ENCODE results near the gene PIERCE2. TPM values are rescaled to one million over a fixed set of nuclear protein-coding genes. Genes with fewer than 3 reads are reported as not detected.

The PIERCE2 gene, protein sequence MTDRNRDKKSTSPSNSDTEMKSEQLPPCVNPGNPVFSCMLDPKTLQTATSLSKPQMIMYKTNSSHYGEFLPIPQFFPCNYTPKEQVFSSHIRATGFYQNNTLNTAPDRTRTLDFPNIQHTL
- under 1 TPM in 1 of 5 experiments, not detected in 4; 0.42 TPM for total RNA-seq
- 1 to 10 TPM in 1 of 2 donors, not detected in 1; 1.3 TPM for polyA plus RNA-seq
- 0.54 reads per million for total RNA-seq

GRCh38 chr15:55408012-55408928 is at the start of gene PIERCE2, which contains the start of gene CCPG1:
PIERCE2 (plus strand) TSS chr15:55408495; CDS start chr15:55408769, 274 bp downstream.
CCPG1 (minus strand) TSS chr15:55408359; CDS start chr15:55389424, 18,935 bp downstream.
- peak within 1 kb of the TSS; percentile 82 to 97 (median 89) for H3K27ac Mint-ChIP-seq
- H3K27me3 Mint-ChIP-seq = peaks cover 0 to 2% (median 0%) of the 10 kb centered on the region in 5 donors
- H3K36me3 Mint-ChIP-seq = no peaks in the 10 kb centered on the region
- Histone ChIP-seq H3K9me3 (ENCODE audit: control insufficient read depth in 2 of 3, low read length in 3 of 3) (no peaks in the 10 kb centered on the region), H3K36me3 (ENCODE audit: control insufficient read depth in 2 of 3, insufficient read depth in 3 of 3, low read length in 3 of 3) (peaks cover 0 to 4% (median 0%) of the 10 kb centered on the region in 3 experiments), H3K27me3 (ENCODE audit: control insufficient read depth in 2 of 2, insufficient read depth in 2 of 2, low read length in 2 of 2) (no peaks in the 10 kb centered on the region), H3K4me1 (ENCODE audit: control insufficient read depth in 2 of 2, insufficient read depth in 2 of 2, low read length in 2 of 2) (peaks cover 11 to 20% of the 10 kb centered on the region in 2 donors), H3K27ac (ENCODE audit: low read depth, low read length) (peak within 1 kb of the TSS; percentile 86), H3K4me3 (ENCODE audit: low read length) (peak within 1 kb of the TSS; percentile 70)
- intact Hi-C loops (cut with micrococcal nuclease) = loop anchor here (1.0 to 5.0 kb wide), 12 partner anchors 27 to 839 kb away; partner anchors contain the start of genes PIGB (in 2 of the 2), PIGBOS1 (in 2 of the 2), RAB27A (in 1 of the 2) and RFX7 (in 1 of the 2)
- ChIA-PET CTCF (interaction anchor here (0.5 to 4.3 kb wide), 3 partner anchors 26 to 113 kb away, joined by 3 to 18 read pairs (median 5); no protein-coding TSS in a partner anchor), POLR2A (interaction anchor here (0.5 to 2.0 kb wide), 8 partner anchors 11 to 837 kb away, joined by 3 to 18 read pairs (median 4); partner anchors contain the start of genes PIGB, PIGBOS1 and RSL24D1)
- ATAC-seq = peak; percentile 95
- no peaks in the 10 kb centered on the region for H3K9me3 Mint-ChIP-seq
- peak within 1 kb of the TSS; percentile 88 to 97 (median 94) for H3K4me3 Mint-ChIP-seq
- peaks cover 17 to 51% (median 36%) of the 10 kb centered on the region in 7 donors for H3K4me1 Mint-ChIP-seq
- DNase-seq = peak; percentile 80 to 89 (median 85)

GRCh38 chr15:55360256-55360655 is 48.0 kb upstream of the PIERCE2 start:
- ChIA-PET CTCF (no interaction called here), POLR2A (interaction anchor here (0.8 kb wide), 1 partner anchor 35 kb away, joined by 3 read pairs; no protein-coding TSS in a partner anchor)
- no peak overlapping the region for H3K4me3 Mint-ChIP-seq
- peaks cover 6 to 21% (median 12%) of the 10 kb centered on the region in 5 donors for H3K36me3 Mint-ChIP-seq
- no peaks in the 10 kb centered on the region for H3K27me3 Mint-ChIP-seq
- peaks cover 0 to 10% (median 0%) of the 10 kb centered on the region in 7 donors for H3K4me1 Mint-ChIP-seq
- intact Hi-C loops (cut with micrococcal nuclease) = no loop called here
- H3K4me1 ChIP-seq (ENCODE audit: control insufficient read depth in 2 of 2, insufficient read depth in 2 of 2, low read length in 2 of 2) = no peaks in the 10 kb centered on the region
- no peaks in the 10 kb centered on the region for H3K27me3 ChIP-seq (ENCODE audit: control insufficient read depth in 2 of 2, insufficient read depth in 2 of 2, low read length in 2 of 2)
- DNase-seq (no peak), ATAC-seq (no peak)
- H3K9me3 Mint-ChIP-seq = no peaks in the 10 kb centered on the region
- H3K36me3 ChIP-seq (ENCODE audit: control insufficient read depth in 2 of 3, insufficient read depth in 3 of 3, low read length in 3 of 3) = peaks cover 0 to 28% (median 9%) of the 10 kb centered on the region in 3 experiments
- H3K9me3 ChIP-seq (ENCODE audit: control insufficient read depth in 2 of 3, low read length in 3 of 3) = no peaks in the 10 kb centered on the region
- no peak overlapping the region for H3K27ac ChIP-seq (ENCODE audit: low read depth, low read length)
- H3K27ac Mint-ChIP-seq = peak overlapping the region in 4 of 9 donors; percentile 1 to 69 (median 30)
- no peak overlapping the region for H3K4me3 ChIP-seq (ENCODE audit: low read length)

DNA sequence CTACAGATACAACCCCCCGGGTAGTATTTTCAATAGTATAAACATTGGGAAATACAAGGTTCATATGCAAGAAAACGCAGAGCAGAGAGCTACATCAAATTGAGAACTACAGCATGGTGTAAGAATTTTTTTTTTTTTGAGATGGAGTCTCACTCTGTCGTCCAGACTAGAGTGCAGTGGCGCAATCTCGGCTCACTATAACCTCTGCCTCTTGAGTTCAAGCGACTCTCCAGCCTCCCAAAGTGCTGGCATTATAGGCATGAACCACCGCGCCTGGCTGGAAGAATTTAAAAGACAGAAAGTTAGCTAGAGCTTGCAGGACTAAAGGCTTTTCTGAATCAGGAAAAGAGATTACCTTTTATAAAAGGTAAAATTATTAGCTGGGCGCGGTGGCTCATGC is 47.2 kb upstream of the PIERCE2 start:
- H3K36me3 Mint-ChIP-seq = peaks cover 6 to 18% (median 11%) of the 10 kb centered on the region in 5 donors
- POLR2A ChIA-PET = no interaction called here

GRCh38 chr15:55362641-55363040 is 45.7 kb upstream of the PIERCE2 start:
- intact Hi-C loops (cut with micrococcal nuclease) = no loop called here
- Histone ChIP-seq H3K4me1 (ENCODE audit: control insufficient read depth in 2 of 2, insufficient read depth in 2 of 2, low read length in 2 of 2) (no peaks in the 10 kb centered on the region), H3K36me3 (ENCODE audit: control insufficient read depth in 2 of 3, insufficient read depth in 3 of 3, low read length in 3 of 3) (peaks cover 0 to 10% (median 4%) of the 10 kb centered on the region in 3 experiments), H3K4me3 (ENCODE audit: low read length) (no peak overlapping the region), H3K9me3 (ENCODE audit: control insufficient read depth in 2 of 3, low read length in 3 of 3) (no peaks in the 10 kb centered on the region), H3K27me3 (ENCODE audit: control insufficient read depth in 2 of 2, insufficient read depth in 2 of 2, low read length in 2 of 2) (no peaks in the 10 kb centered on the region), H3K27ac (ENCODE audit: low read depth, low read length) (no peak overlapping the region)
- Mint-ChIP-seq H3K27ac (peak overlapping the region in 3 of 9 donors; percentile 4 to 20 (median 13)), H3K4me1 (peaks cover 0 to 10% (median 0%) of the 10 kb centered on the region in 7 donors), H3K27me3 (no peaks in the 10 kb centered on the region), H3K4me3 (no peak overlapping the region), H3K36me3 (peaks cover 4 to 10% (median 6%) of the 10 kb centered on the region in 5 donors), H3K9me3 (no peaks in the 10 kb centered on the region)
- DNase-seq = no peak
- no peak for ATAC-seq
- CTCF ChIA-PET = interaction anchor here (0.7 kb wide), 1 partner anchor 51 kb away, joined by 3 read pairs; no protein-coding TSS in a partner anchor
- POLR2A ChIA-PET = no interaction called here

More for the DNA sequence above, 47.2 kb upstream of the PIERCE2 start:
- CTCF ChIA-PET = no interaction called here
- Histone ChIP-seq H3K4me1 (ENCODE audit: control insufficient read depth in 2 of 2, insufficient read depth in 2 of 2, low read length in 2 of 2) (no peaks in the 10 kb centered on the region), H3K36me3 (ENCODE audit: control insufficient read depth in 2 of 3, insufficient read depth in 3 of 3, low read length in 3 of 3) (peaks cover 0 to 20% (median 9%) of the 10 kb centered on the region in 3 experiments), H3K27me3 (ENCODE audit: control insufficient read depth in 2 of 2, insufficient read depth in 2 of 2, low read length in 2 of 2) (no peaks in the 10 kb centered on the region), H3K4me3 (ENCODE audit: low read length) (no peak overlapping the region), H3K27ac (ENCODE audit: low read depth, low read length) (no peak overlapping the region), H3K9me3 (ENCODE audit: control insufficient read depth in 2 of 3, low read length in 3 of 3) (no peaks in the 10 kb centered on the region)
- H3K4me3 Mint-ChIP-seq = no peak overlapping the region
- no peak for DNase-seq
- H3K27me3 Mint-ChIP-seq = no peaks in the 10 kb centered on the region
- H3K9me3 Mint-ChIP-seq = no peaks in the 10 kb centered on the region
- intact Hi-C loops (cut with micrococcal nuclease) = no loop called here
- ATAC-seq = no peak
- peaks cover 0 to 10% (median 0%) of the 10 kb centered on the region in 7 donors for H3K4me1 Mint-ChIP-seq
- H3K27ac Mint-ChIP-seq = peak overlapping the region in 1 of 9 donors; percentile 65

DNA sequence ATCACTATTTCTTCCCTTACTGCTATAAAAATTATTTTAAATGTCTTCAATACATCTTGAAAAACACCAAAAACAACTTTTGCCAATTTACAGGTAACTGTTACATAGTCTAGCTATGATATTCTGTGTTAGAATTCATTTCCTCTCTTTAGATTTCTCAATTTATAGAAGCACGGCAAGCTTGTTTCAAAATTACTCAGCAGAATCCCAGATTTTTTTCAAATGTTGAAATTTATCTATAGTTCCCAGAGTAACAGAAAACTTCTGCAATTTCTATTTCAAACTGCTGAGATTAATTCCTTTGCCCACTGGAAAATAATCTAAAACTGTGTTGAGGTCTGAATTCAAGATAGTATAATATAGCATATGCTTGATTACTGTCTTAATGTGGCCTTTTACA is 41.3 kb upstream of the PIERCE2 start:
- Histone ChIP-seq H3K36me3 (ENCODE audit: control insufficient read depth in 2 of 3, insufficient read depth in 3 of 3, low read length in 3 of 3) (peaks cover 0 to 35% (median 4%) of the 10 kb centered on the region in 3 experiments), H3K27me3 (ENCODE audit: control insufficient read depth in 2 of 2, insufficient read depth in 2 of 2, low read length in 2 of 2) (no peaks in the 10 kb centered on the region), H3K4me1 (ENCODE audit: control insufficient read depth in 2 of 2, insufficient read depth in 2 of 2, low read length in 2 of 2) (no peaks in the 10 kb centered on the region), H3K4me3 (ENCODE audit: low read length) (no peak overlapping the region), H3K27ac (ENCODE audit: low read depth, low read length) (no peak overlapping the region), H3K9me3 (ENCODE audit: control insufficient read depth in 2 of 3, low read length in 3 of 3) (no peaks in the 10 kb centered on the region)
- DNase-seq (no peak), ATAC-seq (no peak)
- intact Hi-C loops (cut with micrococcal nuclease) = no loop called here
- Mint-ChIP-seq H3K9me3 (no peaks in the 10 kb centered on the region), H3K4me1 (peaks cover 0 to 2% (median 0%) of the 10 kb centered on the region in 7 donors), H3K27ac (no peak overlapping the region), H3K27me3 (no peaks in the 10 kb centered on the region), H3K36me3 (peaks cover 0 to 21% (median 13%) of the 10 kb centered on the region in 5 donors), H3K4me3 (no peak overlapping the region)
- POLR2A ChIA-PET = interaction anchor here (0.7 kb wide), 1 partner anchor 1861 kb away, joined by 3 read pairs; no protein-coding TSS in a partner anchor
- CTCF ChIA-PET = no interaction called here

Measured in naive thymus-derived CD4-positive, alpha-beta T cell (primary cell).